HepG2 (cell line): ENCODE results near the gene CERS5. TPM values are rescaled to one million over a fixed set of nuclear protein-coding genes. Genes with fewer than 3 reads are reported as not detected.

Experiments
- CEBPG ChIP-seq: IDR thresholded peaks from 2 replicates; pipeline ENCODE4 v1.6.1; 2016
- FIP1L1 ChIP-seq: fragments of 200-400 bp; formaldehyde crosslinking; IDR thresholded peaks from 2 replicates; pipeline ENCODE4 v1.6.1; 2018; ENCODE audit warnings: low read depth, mild to moderate bottlenecking, low read length, moderate library complexity, borderline replicate concordance; ENCODE audit not compliant: insufficient read depth
- GATAD1 ChIP-seq: IDR thresholded peaks from 2 replicates; pipeline ENCODE4 v1.6.1; 2016; ENCODE audit warnings: missing genetic modification reagents, missing compliant biosample characterization
- HNRNPH1 ChIP-seq: fragments of 200-400 bp; formaldehyde crosslinking; optimal IDR thresholded peaks from 2 replicates; pipeline ENCODE3; 2017; ENCODE audit warnings: mild to moderate bottlenecking, low read depth, low read length
- HOXD1 ChIP-seq: sonication (generic); formaldehyde crosslinking; IDR thresholded peaks from 2 replicates; pipeline ENCODE4 v1.5.0; 2020; ENCODE audit warnings: missing genetic modification reagents
- MLX ChIP-seq: IDR thresholded peaks from 2 replicates; pipeline ENCODE4 v1.6.1; 2016
- RCOR2 ChIP-seq: IDR thresholded peaks from 2 replicates; pipeline ENCODE4 v1.6.1; 2016; ENCODE audit warnings: missing biosample characterization, missing genetic modification reagents
- REST ChIP-seq, 2 experiments: IDR thresholded peaks; 2 replicates each; pipeline ENCODE4 v1.6.1; 2011 to 2012; ENCODE audit warnings: low read length in 2 of 2, borderline replicate concordance in 1 of 2, low read depth in 1 of 2, mild to moderate bottlenecking in 1 of 2, moderate library complexity in 1 of 2
- SIN3B ChIP-seq: fragments of 150-350 bp; IDR thresholded peaks from 2 replicates; pipeline ENCODE4 v1.6.1; 2014; ENCODE audit warnings: low read length
- SNRNP70 ChIP-seq: fragments of 200-400 bp; formaldehyde crosslinking; IDR thresholded peaks from 2 replicates; pipeline ENCODE4 v1.6.1; 2017; ENCODE audit warnings: mild to moderate bottlenecking, low read depth, low read length, moderate library complexity
- SUZ12 ChIP-seq: fragments of 150-350 bp; IDR thresholded peaks from 2 replicates; pipeline ENCODE4 v1.6.1; 2014; ENCODE audit warnings: low read depth, low read length
- YEATS4 ChIP-seq: sonication (generic); formaldehyde crosslinking; IDR thresholded peaks from 2 replicates; pipeline ENCODE4 v1.4.0; 2020; ENCODE audit warnings: missing genetic modification reagents, borderline replicate concordance
- ZNF20 ChIP-seq: sonication (generic); formaldehyde crosslinking; IDR thresholded peaks from 2 replicates; pipeline ENCODE4 v1.4.0; 2020; ENCODE audit warnings: mild to moderate bottlenecking, moderate library complexity, missing genetic modification reagents
- ZNF230 ChIP-seq: sonication (generic); formaldehyde crosslinking; IDR thresholded peaks from 2 replicates; pipeline ENCODE4 v1.4.0; 2020; ENCODE audit warnings: mild to moderate bottlenecking, missing genetic modification reagents
- ZNF547 ChIP-seq: sonication (generic); formaldehyde crosslinking; IDR thresholded peaks from 2 replicates; pipeline ENCODE4 v1.5.1; 2020; ENCODE audit warnings: mild to moderate bottlenecking, missing genetic modification reagents
- ZNF713 ChIP-seq: sonication (generic); formaldehyde crosslinking; IDR thresholded peaks from 2 replicates; pipeline ENCODE4 v1.4.0; 2020; ENCODE audit warnings: mild to moderate bottlenecking, missing genetic modification reagents
- ZNF788 ChIP-seq: sonication (generic); formaldehyde crosslinking; IDR thresholded peaks from 2 replicates; pipeline ENCODE4 v1.5.0; 2020; ENCODE audit warnings: mild to moderate bottlenecking, missing genetic modification reagents, borderline replicate concordance
- polyA plus RNA-seq, 8 experiments: library from polyadenylated mRNA; depleted of rRNA in 3 of 8; stranded (reverse) in 7 of 8; unstranded in 1 of 8; fragments of >200 nt; fragmentation: Illumina TruSeq in 4 of 8; extraction: Trizol in 4 of 8; gene quantifications; 2 replicates each; pipeline versions ENCODE4 v1.2.1 to v1.2.3, GENCODE V29; 2011 to 2016; ENCODE audit warnings: low read depth in 4 of 8, missing spikeins in 1 of 8, mixed read lengths in 1 of 8; ENCODE audit not compliant: insufficient read depth in 1 of 8
- total RNA-seq, 5 experiments: library from RNA; depleted of rRNA; stranded (reverse); fragments of >200 nt; fragmentation: Illumina TruSeq; extraction: Trizol; gene quantifications; 2 replicates each; pipeline ENCODE4 v1.2.3, GENCODE V29; 2016; ENCODE audit warnings: low read depth in 1 of 5
- TF ChIP-seq, protein P1 (sequence below): sonication (generic); formaldehyde crosslinking; IDR thresholded peaks from 2 replicates; pipeline ENCODE4 v1.8.0; 2023; ENCODE audit warnings: mild to moderate bottlenecking, missing genetic modification reagents
- TF ChIP-seq, protein P2 (sequence below): sonication (generic); formaldehyde crosslinking; IDR thresholded peaks from 2 replicates; pipeline ENCODE4 v1.5.1; 2020; ENCODE audit warnings: mild to moderate bottlenecking, missing genetic modification reagents, moderate library complexity
- TF ChIP-seq, protein P3 (sequence below): sonication (generic); formaldehyde crosslinking; IDR thresholded peaks from 2 replicates; pipeline ENCODE4 v1.5.1; 2020; ENCODE audit warnings: mild to moderate bottlenecking, missing genetic modification reagents

The CERS5 gene
- total and polyA plus RNA-seq, 2 of the 13 experiments (the other 11 are each of a cell fraction or from before 2014, with no cell fraction given), result 22.3 to 48.8 TPM

DNA sequence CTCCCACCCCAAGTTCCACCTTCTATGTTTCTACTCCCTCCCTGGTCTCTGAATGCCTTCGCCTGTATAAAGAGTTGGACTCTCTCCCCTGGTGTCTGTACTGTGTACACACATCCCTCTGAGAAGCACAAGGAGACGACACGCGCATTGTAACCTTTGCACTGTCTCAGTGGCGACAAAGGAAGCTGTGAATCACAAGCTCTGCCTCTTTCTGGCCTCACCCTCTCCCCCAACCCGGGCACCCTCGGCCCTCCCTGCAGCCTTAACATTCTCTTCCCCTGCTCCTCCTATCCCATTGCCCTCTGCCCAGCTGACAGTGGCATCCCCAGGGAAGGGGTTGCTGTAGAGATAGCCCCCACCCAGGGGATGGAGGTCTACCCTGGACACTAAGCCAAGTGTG lies 84.5 kb downstream of the CERS5 start (continued):
- no peak for TF ChIP-seq FIP1L1
- TF ChIP-seq ZNF20, result no peak
- no peak for TF ChIP-seq ZNF713 (CRISPR knock-in tag)
- TF ChIP-seq MLX (CRISPR knock-in tag), result 0 out of 2 replicates have a peak, but pooled peaks have one; percentile 42
- no peak for TF ChIP-seq ZNF547 (CRISPR knock-in tag)
- TF ChIP-seq HOXD1 (CRISPR knock-in tag), result no peak
- TF ChIP-seq YEATS4, result no peak
- TF ChIP-seq SUZ12, result no peak
- TF ChIP-seq HNRNPH1, result no peak
- TF ChIP-seq SNRNP70, result no peak
- TF ChIP-seq, protein P1, sequence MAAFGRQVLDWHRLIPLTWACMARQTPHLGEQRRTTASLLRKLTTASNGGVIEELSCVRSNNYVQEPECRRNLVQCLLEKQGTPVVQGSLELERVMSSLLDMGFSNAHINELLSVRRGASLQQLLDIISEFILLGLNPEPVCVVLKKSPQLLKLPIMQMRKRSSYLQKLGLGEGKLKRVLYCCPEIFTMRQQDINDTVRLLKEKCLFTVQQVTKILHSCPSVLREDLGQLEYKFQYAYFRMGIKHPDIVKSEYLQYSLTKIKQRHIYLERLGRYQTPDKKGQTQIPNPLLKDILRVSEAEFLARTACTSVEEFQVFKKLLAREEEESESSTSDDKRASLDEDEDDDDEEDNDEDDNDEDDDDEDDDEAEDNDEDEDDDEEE (CRISPR knock-in tag), result 0 out of 2 replicates have a peak, but pooled peaks have one; percentile 29
- no peak for TF ChIP-seq CEBPG (CRISPR knock-in tag)
- no peak for TF ChIP-seq SIN3B
- peak; percentile 43; the same call in 1 of the 2 replicates for TF ChIP-seq GATAD1 (CRISPR knock-in tag)
- peak; percentile 60; the same call in 1 of the 2 replicates for TF ChIP-seq RCOR2 (CRISPR knock-in tag)
- TF ChIP-seq ZNF788 (CRISPR knock-in tag), result 0 out of 2 replicates have a peak, but pooled peaks have one; percentile 54
- TF ChIP-seq, protein P2, sequence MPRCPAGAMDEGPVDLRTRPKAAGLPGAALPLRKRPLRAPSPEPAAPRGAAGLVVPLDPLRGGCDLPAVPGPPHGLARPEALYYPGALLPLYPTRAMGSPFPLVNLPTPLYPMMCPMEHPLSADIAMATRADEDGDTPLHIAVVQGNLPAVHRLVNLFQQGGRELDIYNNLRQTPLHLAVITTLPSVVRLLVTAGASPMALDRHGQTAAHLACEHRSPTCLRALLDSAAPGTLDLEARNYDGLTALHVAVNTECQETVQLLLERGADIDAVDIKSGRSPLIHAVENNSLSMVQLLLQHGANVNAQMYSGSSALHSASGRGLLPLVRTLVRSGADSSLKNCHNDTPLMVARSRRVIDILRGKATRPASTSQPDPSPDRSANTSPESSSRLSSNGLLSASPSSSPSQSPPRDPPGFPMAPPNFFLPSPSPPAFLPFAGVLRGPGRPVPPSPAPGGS (CRISPR knock-in tag), result no peak
- no peak for TF ChIP-seq ZNF230 (CRISPR knock-in tag)
- TF ChIP-seq, protein P3, sequence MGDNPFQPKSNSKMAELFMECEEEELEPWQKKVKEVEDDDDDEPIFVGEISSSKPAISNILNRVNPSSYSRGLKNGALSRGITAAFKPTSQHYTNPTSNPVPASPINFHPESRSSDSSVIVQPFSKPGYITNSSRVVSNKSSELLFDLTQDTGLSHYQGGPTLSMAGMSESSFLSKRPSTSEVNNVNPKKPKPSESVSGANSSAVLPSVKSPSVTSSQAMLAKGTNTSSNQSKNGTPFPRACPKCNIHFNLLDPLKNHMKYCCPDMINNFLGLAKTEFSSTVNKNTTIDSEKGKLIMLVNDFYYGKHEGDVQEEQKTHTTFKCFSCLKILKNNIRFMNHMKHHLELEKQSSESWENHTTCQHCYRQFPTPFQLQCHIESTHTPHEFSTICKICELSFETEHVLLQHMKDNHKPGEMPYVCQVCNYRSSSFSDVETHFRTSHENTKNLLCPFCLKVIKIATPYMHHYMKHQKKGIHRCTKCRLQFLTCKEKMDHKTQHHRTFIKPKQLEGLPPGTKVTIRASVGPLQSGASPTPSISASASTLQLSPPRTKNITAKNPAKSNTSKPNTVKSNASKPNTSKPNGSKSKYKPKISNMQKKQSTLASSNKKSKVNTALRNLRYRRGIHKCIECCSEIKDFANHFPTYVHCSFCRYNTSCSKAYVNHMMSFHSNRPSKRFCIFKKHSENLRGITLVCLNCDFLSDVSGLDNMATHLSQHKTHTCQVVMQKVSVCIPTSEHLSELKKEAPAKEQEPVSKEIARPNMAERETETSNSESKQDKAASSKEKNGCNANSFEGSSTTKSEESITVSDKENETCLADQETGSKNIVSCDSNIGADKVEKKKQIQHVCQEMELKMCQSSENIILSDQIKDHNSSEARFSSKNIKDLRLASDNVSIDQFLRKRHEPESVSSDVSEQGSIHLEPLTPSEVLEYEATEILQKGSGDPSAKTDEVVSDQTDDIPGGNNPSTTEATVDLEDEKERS (CRISPR knock-in tag), result no peak
- peak in 1 of 2 experiments; percentile 51; a peak in 1 of 4 replicates for TF ChIP-seq REST (IDR thresholded peaks at IDR 0.05; ENCODE audit: borderline replicate concordance in 1 of 2, low read depth in 1 of 2, low read length in 2 of 2)
